Panc1 (cell line): ENCODE measurements around the gene CD320. TPM values are rescaled to one million over a fixed set of nuclear protein-coding genes. Genes with fewer than 3 reads are reported as not detected.

Experiments
- ATAC-seq: fragments of 200-7000 bp; cut with Tn5 transposase; 2 replicates; pipeline ENCODE4 v1.9.1; 2020; ENCODE audit warnings: mild to moderate bottlenecking, moderate library complexity
- BruUV-seq: library from RNA; stranded (reverse); fragments of 400-500 nt; replicated peaks from 2 replicates; lab custom pipeline; 2021; lab: Mats Ljungman, UMichigan
- CTCF ChIA-PET: fragments of 300-600 bp; sonication (Branson Sonifier 250); formaldehyde crosslinking; loops from one replicate; lab custom pipeline; 2022; ENCODE audit warnings: antibody characterized with exemption; lab: Charles Lee
- POLR2A ChIA-PET: fragments of 300-600 bp; sonication (Branson Sonifier 250); formaldehyde crosslinking; loops from one replicate; lab custom pipeline; 2022; ENCODE audit warnings: antibody characterized with exemption; lab: Charles Lee
- DNase-seq: peaks from one replicate; pipeline ENCODE4 v3.0.0-alpha.2; 2010; ENCODE audit warnings: low read depth, low spot score
- H3K27ac ChIP-seq: 2 replicates; pipeline ENCODE4 v1.5.1; 2011; ENCODE audit warnings: mild to moderate bottlenecking, low read length, inconsistent platforms
- H3K27me3 ChIP-seq: fragments of 200-500 bp; sonication (Bioruptor generic); 2 replicates; pipeline ENCODE4 v1.6.0; 2014; ENCODE audit warnings: low read length, inconsistent platforms; ENCODE audit not compliant: control insufficient read depth, insufficient read depth
- H3K36me3 ChIP-seq: fragments of 200-500 bp; sonication (Bioruptor generic); 2 replicates; pipeline ENCODE4 v1.5.1; 2014; ENCODE audit warnings: inconsistent platforms, mild to moderate bottlenecking, low read length, moderate library complexity; ENCODE audit not compliant: control insufficient read depth, insufficient read depth
- H3K4me1 ChIP-seq: 2 replicates; pipeline ENCODE4 v1.5.1; 2011; ENCODE audit warnings: inconsistent platforms, mild to moderate bottlenecking, low read length, moderate library complexity; ENCODE audit not compliant: control insufficient read depth, insufficient read depth
- H3K4me3 ChIP-seq, 2 experiments: 2 replicates each; pipeline ENCODE4 v1.5.1; 2011 to 2012; ENCODE audit warnings: low read depth in 2 of 2, low read length in 2 of 2, mild to moderate bottlenecking in 2 of 2, inconsistent platforms in 1 of 2, moderate library complexity in 1 of 2
- H3K9me3 ChIP-seq: fragments of 200-500 bp; sonication (Bioruptor generic); 2 replicates; pipeline ENCODE4 v1.5.1; 2014; ENCODE audit warnings: low read depth, mild to moderate bottlenecking, inconsistent platforms, low read length, moderate library complexity; ENCODE audit not compliant: control insufficient read depth, insufficient read depth
- CTCF ChIP-seq: fragments of 450-650 bp; IDR thresholded peaks from 2 replicates; pipeline ENCODE4 v1.5.1; 2017; ENCODE audit warnings: mild to moderate bottlenecking
- POLR2AphosphoS5 ChIP-seq: IDR thresholded peaks from 2 replicates; pipeline ENCODE4 v1.6.1; 2012; ENCODE audit warnings: mild to moderate bottlenecking, low read depth, low read length, moderate library complexity
- REST ChIP-seq, 2 experiments: IDR thresholded peaks; 2 replicates each; pipeline ENCODE4 v1.6.1; 2011 to 2012; ENCODE audit warnings: low read depth in 2 of 2, control low read depth in 1 of 2, low read length in 1 of 2, mild to moderate bottlenecking in 1 of 2, moderate library complexity in 1 of 2; ENCODE audit not compliant: insufficient read depth in 1 of 2
- SIN3A ChIP-seq: IDR thresholded peaks from 2 replicates; pipeline ENCODE4 v1.6.1; 2012; ENCODE audit warnings: low read depth, mild to moderate bottlenecking, low read length, moderate library complexity, borderline replicate concordance; ENCODE audit not compliant: insufficient read depth
- TCF7L2 ChIP-seq: IDR thresholded peaks from 2 replicates; pipeline ENCODE4 v1.6.1; 2011; ENCODE audit warnings: mild to moderate bottlenecking, low read depth, low read length, inconsistent platforms
- in situ Hi-C: cut with HindIII; loops from 2 replicates; pipeline ENCODE4 v1.10.0; 2016; ENCODE audit warnings: low sequenced_read_pairs, low pct_unique_long_range_greater_than_20kb
- intact Hi-C: fragments of 100-400 bp; cut with micrococcal nuclease; formaldehyde crosslinking; loops from one replicate; pipeline ENCODE4 v1.10.0; 2022; ENCODE audit not compliant: unreplicated experiment
- total RNA-seq: library from RNA; stranded (reverse); gene quantifications from one replicate; pipeline ENCODE4 v1.2.1, GENCODE V29; 2021; ENCODE audit not compliant: unreplicated experiment

The CD320 gene
- total RNA-seq, 1 experiment from 2014 or later: 120 TPM

- in situ Hi-C loops: no loop called here
- TF ChIP-seq POLR2AphosphoS5 (no peak), REST (IDR thresholded peaks at IDR 0.05; ENCODE audit: insufficient read depth in 1 of 2, low read depth in 2 of 2, low read length in 1 of 2) (no peak), TCF7L2 (no peak), SIN3A (no peak), CTCF (no peak)
- ATAC-seq (no peak), DNase-seq (no peak)
- Histone ChIP-seq H3K27ac (no peak overlapping the region), H3K9me3 (no peaks in the 10 kb centered on the region), H3K27me3 (no peaks in the 10 kb centered on the region), H3K4me1 (peaks cover 11% of the 10 kb centered on the region), H3K4me3 (no peak overlapping the region), H3K36me3 (no peaks in the 10 kb centered on the region; the same call in 1 of the 2 replicates)
- BruUV-seq: no TSS peak
- POLR2A ChIA-PET: interaction anchor here (0.6 kb wide), 1 partner anchor 275 kb away, joined by 5 read pairs; no protein-coding TSS in a partner anchor
- CTCF ChIA-PET: interaction anchor here (0.6 to 0.8 kb wide), 2 partner anchors 30 to 139 kb away, joined by 4 read pairs; no protein-coding TSS in a partner anchor
- intact Hi-C loops: no loop called here
Observed at GRCh38 chr19:8304841-8305621, 3.1 kb downstream of the CD320 start.

GRCh38 chr19:8302734-8303133, 5.4 kb downstream of the CD320 start:
- Histone ChIP-seq H3K27me3 (no peaks in the 10 kb centered on the region), H3K4me1 (peaks cover 9% of the 10 kb centered on the region), H3K36me3 (no peaks in the 10 kb centered on the region; the same call in 1 of the 2 replicates), H3K4me3 (no peak overlapping the region), H3K9me3 (no peaks in the 10 kb centered on the region), H3K27ac (no peak overlapping the region)
- BruUV-seq: no TSS peak
- intact Hi-C loops: no loop called here
- ChIA-PET CTCF (interaction anchor here (0.7 kb wide), 1 partner anchor 19 kb away, joined by 8 read pairs; no protein-coding TSS in a partner anchor), POLR2A (no interaction called here)
- in situ Hi-C loops: no loop called here
- TF ChIP-seq POLR2AphosphoS5: no peak
- no peak for TF ChIP-seq TCF7L2
- no peak for TF ChIP-seq SIN3A
- no peak for TF ChIP-seq REST (IDR thresholded peaks at IDR 0.05; ENCODE audit: insufficient read depth in 1 of 2, low read depth in 2 of 2, low read length in 1 of 2)
- TF ChIP-seq CTCF: no peak
- no peak for ATAC-seq
- no peak for DNase-seq
